DMS53 treated with DMSO at 0.1 percent for 48 hours (cell line): ENCODE data around the gene KCND2.

ENCODE experiments used
- DNase-seq: peaks from one replicate; lab custom pipeline; 2025; ENCODE audit not compliant: unreplicated experiment; lab: John Stamatoyannopoulos, UW

Gene KCND2

GRCh38 chr7:120405652-120406051 is 132.7 kb downstream of the KCND2 start:
- no peak for DNase-seq

DNA sequence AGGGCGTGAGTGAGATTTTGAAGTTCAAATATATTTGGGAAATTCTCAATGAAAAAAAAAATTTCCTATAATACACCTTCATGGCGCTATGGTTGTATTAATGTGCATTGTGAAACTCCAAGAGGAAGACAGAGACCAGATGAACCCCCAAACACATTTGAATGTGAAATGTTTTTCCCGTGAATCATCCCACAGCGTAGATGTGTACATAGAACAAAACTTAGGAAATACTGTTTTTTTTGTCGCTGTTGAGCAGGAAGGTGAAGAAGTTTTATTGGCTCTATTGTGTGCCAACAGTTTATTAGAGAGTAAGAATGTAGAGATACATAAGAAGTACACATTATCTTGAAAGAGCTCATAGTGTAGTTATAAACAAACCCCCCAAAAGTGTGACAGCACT is 134.0 kb downstream of the KCND2 start:
- DNase-seq, result no peak

DNA sequence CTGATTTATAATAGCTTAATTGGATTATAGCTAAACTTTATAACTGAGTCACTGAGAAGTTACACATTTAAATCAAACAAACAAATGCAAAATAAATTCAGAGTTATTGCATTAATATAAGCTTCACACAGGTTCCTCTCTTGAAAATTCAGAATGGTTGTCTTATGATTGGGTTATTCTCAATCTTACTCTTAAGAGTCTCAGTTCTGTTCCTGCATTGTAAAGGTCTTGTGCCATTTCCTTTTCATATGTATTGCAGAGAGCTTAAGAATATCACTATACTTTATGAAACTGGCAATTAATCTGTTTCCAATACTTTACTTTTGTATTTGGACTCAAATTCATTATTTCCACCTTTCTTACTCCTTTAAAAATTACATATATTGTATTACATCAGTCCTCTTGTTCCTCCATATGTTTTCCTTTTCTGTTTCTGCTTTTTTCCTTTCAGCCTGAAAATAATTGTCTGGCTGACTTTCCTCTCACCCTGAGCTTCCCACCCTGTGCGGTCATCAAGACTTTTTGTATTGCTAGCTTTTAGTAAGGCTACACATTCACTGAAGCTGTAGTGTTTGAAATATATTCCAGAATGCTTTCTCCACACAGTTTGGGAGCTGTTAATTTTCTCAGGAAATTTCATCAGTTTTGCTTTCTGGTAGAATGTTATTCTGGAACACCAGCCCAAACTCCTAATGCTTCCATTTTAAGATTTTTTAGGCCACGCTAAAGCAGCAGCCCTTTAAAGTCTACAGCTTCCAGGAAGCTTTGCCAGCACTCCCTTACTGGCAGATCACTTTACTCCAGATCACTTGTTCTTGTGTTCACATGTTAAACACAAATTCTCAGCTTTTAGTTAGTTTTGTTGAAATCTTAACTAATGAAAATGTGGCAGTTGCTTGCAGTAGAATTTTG is 139.4 kb downstream of the KCND2 start:
- no peak for DNase-seq

DNA sequence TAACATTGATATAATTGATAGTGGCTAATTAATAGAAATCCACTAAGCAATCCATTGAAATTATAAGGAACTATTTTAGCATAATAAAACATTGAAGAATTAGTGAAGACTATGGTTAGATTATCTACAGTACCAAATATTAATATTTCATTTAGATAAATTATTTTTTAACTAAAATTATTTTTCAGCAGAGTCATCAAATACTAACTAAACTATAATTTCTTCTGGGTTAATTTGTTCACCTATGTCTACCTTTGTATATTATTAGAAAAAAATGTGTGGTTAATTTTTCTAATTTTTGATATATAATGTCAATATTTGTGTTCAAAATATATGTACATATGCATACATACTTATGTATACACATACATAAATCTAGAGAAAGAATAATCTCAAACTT is 140.2 kb downstream of the KCND2 start:
- no peak for DNase-seq

GRCh38 chr7:120417244-120417979 is 144.4 kb downstream of the KCND2 start:
- DNase-seq, result no peak

- DNase-seq, result no peak
Observed at GRCh38 chr7:120421151-120421651, 148.2 kb downstream of the KCND2 start.

GRCh38 chr7:120431016-120431415 is 158.0 kb downstream of the KCND2 start:
- DNase-seq, result no peak

DNA sequence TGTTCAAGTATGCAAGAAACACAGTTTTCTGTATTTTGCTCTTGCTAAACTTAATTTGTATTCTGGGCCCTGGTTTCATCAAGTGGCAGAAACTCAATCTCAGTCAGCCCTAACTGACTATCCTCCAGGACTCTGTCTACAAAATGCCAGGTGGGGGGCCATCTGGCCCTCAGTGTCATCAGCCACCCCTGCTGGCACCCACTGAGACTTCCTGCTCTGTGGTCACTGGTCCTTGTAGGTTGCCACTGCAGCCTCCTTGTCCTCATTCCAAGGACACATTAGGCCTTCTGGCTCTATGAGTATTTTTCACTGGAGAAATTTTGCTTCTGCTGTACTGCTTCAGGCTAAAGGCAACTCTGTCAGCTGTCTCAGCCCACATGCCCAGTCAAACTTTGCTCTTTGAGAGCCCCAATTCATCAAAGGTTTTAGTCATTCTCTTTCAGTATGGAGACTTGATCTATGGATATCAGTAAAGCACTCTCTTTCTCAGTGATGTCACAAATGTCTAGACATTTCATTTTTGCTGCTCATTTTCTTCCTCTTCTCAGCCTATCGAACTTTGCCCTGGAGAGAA is 163.6 kb downstream of the KCND2 start:
- DNase-seq, result no peak

DNA sequence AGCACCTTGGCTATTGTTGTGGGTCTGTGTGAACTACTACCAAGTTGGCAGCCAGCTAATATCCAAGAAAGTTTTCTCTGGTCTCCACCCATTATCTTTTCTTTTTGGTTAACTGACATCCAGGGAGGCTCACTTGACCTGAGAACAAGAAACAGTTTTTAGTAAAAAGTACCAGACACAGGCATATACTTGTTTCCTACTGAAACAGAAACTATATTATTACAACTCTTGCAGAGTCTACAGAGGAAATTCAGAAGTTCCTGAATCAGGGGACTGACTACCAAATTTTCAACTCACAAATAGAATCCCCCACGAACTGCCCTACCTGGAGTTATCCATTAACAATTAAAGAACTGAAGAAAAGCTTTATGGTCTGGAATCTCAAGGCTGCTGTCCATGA is 168.9 kb downstream of the KCND2 start:
- no peak for DNase-seq

GRCh38 chr7:120442838-120443237 is 169.9 kb downstream of the KCND2 start:
- DNase-seq, result no peak

DNA sequence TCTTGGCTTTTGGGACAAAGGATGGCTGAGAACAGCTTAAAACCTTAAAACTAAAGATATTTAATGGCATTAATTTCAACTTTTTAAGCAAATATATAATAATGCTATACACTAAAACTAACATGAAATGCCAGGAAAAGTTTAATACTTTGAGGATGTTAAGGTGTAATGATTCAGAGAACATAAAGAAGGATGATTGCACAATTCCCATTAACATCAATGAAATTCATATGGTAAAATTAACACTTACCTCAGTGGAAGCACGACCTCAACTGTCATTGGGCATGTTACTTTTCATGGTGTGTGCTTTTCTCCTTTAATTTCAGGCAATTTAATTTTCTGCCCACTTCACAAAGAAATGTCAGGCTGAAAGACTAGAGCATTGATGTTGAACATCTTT is 171.7 kb downstream of the KCND2 start:
- DNase-seq, result no peak

GRCh38 chr7:120445276-120445675 is 172.3 kb downstream of the KCND2 start:
- DNase-seq, result no peak

- DNase-seq, result no peak
Observed at GRCh38 chr7:120452665-120453064, 179.7 kb downstream of the KCND2 start.

GRCh38 chr7:120456699-120457098 is 183.7 kb downstream of the KCND2 start:
- DNase-seq, result no peak

- no peak for DNase-seq
Observed at GRCh38 chr7:120460949-120461348, 188.0 kb downstream of the KCND2 start.

DNA sequence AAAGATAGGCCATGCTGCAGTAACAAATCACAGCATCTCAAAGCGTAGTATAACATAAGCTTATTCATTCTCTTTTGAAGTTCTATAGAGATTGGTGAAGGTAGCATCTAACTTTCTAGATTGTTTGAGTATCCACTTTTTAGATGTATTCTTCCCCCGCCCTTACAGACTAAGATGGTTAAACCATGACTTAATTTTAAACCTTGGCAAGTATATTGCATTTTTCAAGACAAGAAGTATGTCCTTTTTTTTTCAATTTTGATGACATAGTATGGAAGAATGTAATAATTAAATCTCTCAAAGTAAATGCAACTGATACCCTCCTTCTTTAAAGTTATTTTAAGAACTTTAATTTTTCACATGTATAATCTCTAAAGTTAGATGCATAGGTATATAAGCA is 190.0 kb downstream of the KCND2 start:
- no peak for DNase-seq

- DNase-seq, result no peak
Observed at GRCh38 chr7:120464104-120464503, 191.1 kb downstream of the KCND2 start.

- no peak for DNase-seq
Observed at GRCh38 chr7:120467676-120468075, 194.7 kb downstream of the KCND2 start.

- DNase-seq, result no peak
Observed at GRCh38 chr7:120468611-120469010, 195.6 kb downstream of the KCND2 start.

GRCh38 chr7:120472892-120473291 is 199.9 kb downstream of the KCND2 start:
- no peak for DNase-seq

DNA sequence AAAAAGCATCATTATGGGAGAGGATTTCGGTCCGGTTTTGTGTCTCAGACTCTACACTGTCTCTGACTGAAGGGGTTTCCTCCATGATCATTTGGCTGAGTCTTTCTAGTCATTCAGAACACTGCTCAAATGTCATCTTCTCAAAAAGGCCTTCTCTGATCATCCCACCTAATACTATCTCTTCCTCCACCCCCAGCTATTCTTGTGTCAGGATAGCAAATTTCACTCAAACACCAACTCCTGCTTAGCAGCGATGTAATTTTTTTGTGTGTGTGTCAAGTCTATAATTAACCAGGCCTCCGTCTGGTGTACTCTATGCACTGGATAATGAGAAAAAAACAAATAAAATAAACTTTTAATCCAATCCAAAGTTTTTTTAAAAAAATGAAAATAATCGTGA is 200.4 kb downstream of the KCND2 start:
- DNase-seq, result no peak

DNA sequence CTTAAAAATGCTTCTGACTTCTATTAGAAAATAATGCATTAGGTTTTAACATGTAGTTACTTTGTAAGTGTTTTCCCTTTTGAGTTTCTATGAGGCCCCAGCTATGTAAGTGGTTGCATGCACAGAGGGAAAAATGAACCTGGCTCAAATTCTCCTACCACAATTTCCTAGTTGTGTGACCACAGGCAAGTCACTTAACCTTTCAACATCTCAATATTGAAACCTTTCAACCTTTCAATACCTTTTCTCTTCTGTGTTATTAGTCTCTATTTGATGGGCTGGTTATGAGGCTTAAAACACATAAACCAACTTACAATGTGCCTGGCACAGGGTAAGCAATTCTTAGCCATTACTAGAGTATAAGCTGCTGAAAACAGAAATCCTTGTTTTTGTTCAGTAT is 203.0 kb downstream of the KCND2 start:
- DNase-seq, result no peak
